Measurements from ENCODE around the gene GALNT3.

GALNT3 gene

DNA sequence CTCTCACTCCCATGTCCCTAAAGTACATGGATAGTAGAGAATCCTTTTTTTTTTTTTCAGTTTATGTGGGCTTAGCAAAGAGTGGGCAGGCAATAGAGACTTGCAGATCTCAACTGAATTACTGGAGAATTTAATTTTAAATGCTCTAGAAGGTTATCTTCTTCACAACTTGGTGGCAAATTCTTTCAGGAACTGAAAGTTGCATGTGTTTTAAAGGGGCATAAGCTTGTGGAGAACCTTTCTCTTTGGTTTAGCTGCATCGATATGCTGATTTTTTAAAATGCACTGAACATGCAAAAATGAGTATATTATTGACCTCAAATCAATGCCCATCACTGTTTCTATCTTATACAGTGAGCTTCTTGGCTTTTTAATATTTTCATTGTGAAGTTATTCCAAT is 24.9 kb upstream of the GALNT3 start:
- Histone ChIP-seq H3K4me1 (ENCODE audit: control insufficient read depth, insufficient read depth, low read length) (peaks cover 20% of the 10 kb centered on the region), H3K27me3 (ENCODE audit: control insufficient read depth, insufficient read depth, low read length) (no peaks in the 10 kb centered on the region), H3K9me3 (ENCODE audit: control insufficient read depth, insufficient read depth, low read length) (no peaks in the 10 kb centered on the region), H3K4me3 (ENCODE audit: low read depth, low read length) (no peak overlapping the region), H3K9ac (ENCODE audit: low read depth, low read length) (no peak overlapping the region), H3K27ac (ENCODE audit: low read depth, low read length) (no peak overlapping the region), H3K36me3 (ENCODE audit: control insufficient read depth, insufficient read depth, low read length) (no peaks in the 10 kb centered on the region)

DNA sequence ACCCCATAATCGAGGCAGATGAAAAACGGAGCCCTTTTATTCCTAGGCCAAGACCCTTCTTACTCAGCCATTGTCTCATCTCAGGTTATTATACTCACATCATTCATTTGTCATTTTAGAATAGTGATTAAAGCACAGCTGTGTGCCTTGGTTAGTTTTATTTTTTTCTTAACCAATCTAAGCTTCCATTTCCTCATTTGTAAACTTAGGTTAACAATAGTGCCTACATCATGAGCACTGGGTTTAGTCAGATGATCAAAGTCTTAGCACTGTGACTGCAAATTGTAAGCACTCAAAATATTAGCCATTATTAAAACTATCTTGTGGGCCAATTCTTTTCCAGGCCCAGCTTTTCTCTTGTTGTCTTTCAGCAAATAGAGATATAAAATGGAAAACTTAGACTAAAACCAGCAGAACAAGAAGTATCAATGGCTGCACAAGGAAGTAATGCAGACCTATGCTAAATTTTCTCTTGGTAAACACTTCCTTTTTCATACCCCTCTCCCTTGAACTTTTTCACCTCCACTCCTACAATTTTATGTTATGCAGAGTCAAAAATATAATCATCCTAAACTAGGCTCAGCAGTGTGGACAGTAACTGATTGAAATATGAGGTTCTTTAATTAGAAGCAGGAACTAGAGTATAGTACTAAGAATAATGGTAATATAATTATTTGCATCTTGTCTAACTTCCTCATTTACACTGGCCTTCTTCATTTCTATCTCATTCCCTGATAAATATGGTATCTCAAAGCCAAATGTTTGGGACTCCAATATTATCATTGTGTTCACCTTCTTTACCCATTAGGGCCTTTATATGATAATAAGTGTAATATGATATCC is 21.5 kb upstream of the GALNT3 start:
- H3K27me3 ChIP-seq (ENCODE audit: control insufficient read depth, insufficient read depth, low read length): no peaks in the 10 kb centered on the region
- H3K9ac ChIP-seq (ENCODE audit: low read depth, low read length): no peak overlapping the region
- no peaks in the 10 kb centered on the region for H3K36me3 ChIP-seq (ENCODE audit: control insufficient read depth, insufficient read depth, low read length)
- H3K9me3 ChIP-seq (ENCODE audit: control insufficient read depth, insufficient read depth, low read length): no peaks in the 10 kb centered on the region
- peaks cover 16% of the 10 kb centered on the region for H3K4me1 ChIP-seq (ENCODE audit: control insufficient read depth, insufficient read depth, low read length)
- no peak overlapping the region for H3K4me3 ChIP-seq (ENCODE audit: low read depth, low read length)
- H3K27ac ChIP-seq (ENCODE audit: low read depth, low read length): no peak overlapping the region

- H3K9me3 ChIP-seq (ENCODE audit: control insufficient read depth, insufficient read depth, low read length): no peaks in the 10 kb centered on the region
- H3K9ac ChIP-seq (ENCODE audit: low read depth, low read length): no peak overlapping the region
- no peak overlapping the region for H3K27ac ChIP-seq (ENCODE audit: low read depth, low read length)
Measured at GRCh38 chr2:165814473-165814872, 20.4 kb upstream of the GALNT3 start.

DNA sequence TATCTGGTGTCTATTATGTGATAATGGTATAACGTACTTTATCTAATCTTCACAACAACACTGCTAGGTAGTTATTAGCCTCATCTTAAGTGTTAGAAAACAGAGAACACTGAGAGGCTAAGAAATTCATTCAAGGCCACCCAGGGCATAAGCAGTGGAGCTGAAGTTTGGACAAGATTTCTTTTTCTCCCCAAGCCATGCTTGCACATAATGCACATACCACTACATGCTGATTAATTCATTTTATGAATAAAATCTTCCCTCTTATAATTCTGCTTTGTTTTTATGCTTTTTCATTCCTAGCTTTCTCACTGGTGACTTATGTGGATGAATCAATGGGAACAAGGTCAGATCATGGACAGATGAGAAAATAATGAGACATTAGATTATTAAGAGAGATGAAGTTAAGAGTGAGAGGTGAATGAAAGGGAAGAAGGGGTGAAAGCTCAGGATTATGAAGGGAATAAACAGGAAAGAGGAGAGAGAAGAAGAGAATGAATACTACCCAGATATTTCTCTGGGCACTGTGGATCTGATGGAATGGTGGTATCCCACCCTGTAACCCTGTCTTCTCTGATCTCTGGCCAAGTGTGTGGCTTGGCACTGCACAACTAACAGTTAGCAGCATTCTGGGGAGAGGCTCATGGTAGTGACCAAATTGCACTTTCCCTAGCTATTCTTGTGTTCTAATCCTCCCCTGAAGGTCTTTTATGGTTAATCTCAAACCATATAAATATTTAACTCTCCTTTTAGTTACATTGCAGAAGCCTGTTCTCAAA is 17.7 kb upstream of the GALNT3 start:
- H3K27ac ChIP-seq (ENCODE audit: low read depth, low read length): no peak overlapping the region
- no peaks in the 10 kb centered on the region for H3K36me3 ChIP-seq (ENCODE audit: control insufficient read depth, insufficient read depth, low read length)
- H3K9me3 ChIP-seq (ENCODE audit: control insufficient read depth, insufficient read depth, low read length): no peaks in the 10 kb centered on the region
- H3K9ac ChIP-seq (ENCODE audit: low read depth, low read length): no peak overlapping the region
- H3K4me3 ChIP-seq (ENCODE audit: low read depth, low read length): no peak overlapping the region
- no peaks in the 10 kb centered on the region for H3K27me3 ChIP-seq (ENCODE audit: control insufficient read depth, insufficient read depth, low read length)
- peaks cover 9% of the 10 kb centered on the region for H3K4me1 ChIP-seq (ENCODE audit: control insufficient read depth, insufficient read depth, low read length)

More at GRCh38 chr2:165814473-165814872, 20.4 kb upstream of the GALNT3 start:
- Histone ChIP-seq H3K4me3 (ENCODE audit: low read depth, low read length) (no peak overlapping the region), H3K4me1 (ENCODE audit: control insufficient read depth, insufficient read depth, low read length) (peaks cover 9% of the 10 kb centered on the region), H3K27me3 (ENCODE audit: control insufficient read depth, insufficient read depth, low read length) (no peaks in the 10 kb centered on the region), H3K36me3 (ENCODE audit: control insufficient read depth, insufficient read depth, low read length) (no peaks in the 10 kb centered on the region)

GRCh38 chr2:165810418-165810817 is 16.4 kb upstream of the GALNT3 start:
- Histone ChIP-seq H3K36me3 (ENCODE audit: control insufficient read depth, insufficient read depth, low read length) (no peaks in the 10 kb centered on the region), H3K9ac (ENCODE audit: low read depth, low read length) (no peak overlapping the region), H3K27me3 (ENCODE audit: control insufficient read depth, insufficient read depth, low read length) (no peaks in the 10 kb centered on the region), H3K9me3 (ENCODE audit: control insufficient read depth, insufficient read depth, low read length) (no peaks in the 10 kb centered on the region), H3K4me1 (ENCODE audit: control insufficient read depth, insufficient read depth, low read length) (peaks cover 2% of the 10 kb centered on the region), H3K27ac (ENCODE audit: low read depth, low read length) (no peak overlapping the region), H3K4me3 (ENCODE audit: low read depth, low read length) (no peak overlapping the region)

- Histone ChIP-seq H3K36me3 (ENCODE audit: control insufficient read depth, insufficient read depth, low read length) (peaks cover 4% of the 10 kb centered on the region; the same call in 1 of the 2 replicates), H3K4me3 (ENCODE audit: low read depth, low read length) (no peak overlapping the region), H3K9me3 (ENCODE audit: control insufficient read depth, insufficient read depth, low read length) (no peaks in the 10 kb centered on the region), H3K4me1 (ENCODE audit: control insufficient read depth, insufficient read depth, low read length) (no peaks in the 10 kb centered on the region), H3K27me3 (ENCODE audit: control insufficient read depth, insufficient read depth, low read length) (no peaks in the 10 kb centered on the region), H3K9ac (ENCODE audit: low read depth, low read length) (no peak overlapping the region), H3K27ac (ENCODE audit: low read depth, low read length) (no peak overlapping the region)
Measured at GRCh38 chr2:165804719-165805118, 10.7 kb upstream of the GALNT3 start.

DNA sequence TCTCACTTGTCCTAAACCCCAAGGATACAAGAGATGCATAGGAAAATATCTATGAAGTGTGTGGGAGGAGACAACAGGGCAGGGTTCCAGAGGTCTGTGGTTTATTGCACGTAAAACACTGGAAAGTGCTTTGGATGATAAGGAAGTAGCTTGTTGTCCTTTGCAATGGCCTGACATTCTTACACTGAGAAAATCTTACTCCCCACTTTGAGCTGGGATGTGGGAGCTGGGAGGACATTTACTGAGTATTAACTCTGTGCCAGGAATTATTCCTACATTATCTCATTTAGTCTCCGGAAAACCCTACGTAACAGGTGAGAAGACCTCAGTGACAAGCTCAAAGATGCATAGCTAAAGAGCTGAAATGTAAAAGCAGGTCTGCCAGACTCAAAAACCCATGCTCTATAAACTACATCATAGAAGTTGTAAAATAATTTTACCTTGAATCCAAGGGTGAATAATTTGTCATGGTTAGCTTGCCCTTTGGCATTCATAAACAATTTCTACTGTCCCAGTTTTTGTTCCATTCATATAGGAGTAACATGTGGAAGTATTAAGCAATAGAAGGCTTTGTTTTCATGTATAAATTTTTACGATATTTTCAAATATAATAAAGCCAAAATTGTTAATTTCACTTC is 9.2 kb upstream of the GALNT3 start:
- Histone ChIP-seq H3K9me3 (ENCODE audit: control insufficient read depth, insufficient read depth, low read length) (no peaks in the 10 kb centered on the region), H3K4me3 (ENCODE audit: low read depth, low read length) (no peak overlapping the region), H3K9ac (ENCODE audit: low read depth, low read length) (no peak overlapping the region), H3K36me3 (ENCODE audit: control insufficient read depth, insufficient read depth, low read length) (peaks cover 4% of the 10 kb centered on the region; the same call in 1 of the 2 replicates), H3K4me1 (ENCODE audit: control insufficient read depth, insufficient read depth, low read length) (peaks cover 2% of the 10 kb centered on the region; the same call in 1 of the 2 replicates), H3K27ac (ENCODE audit: low read depth, low read length) (no peak overlapping the region), H3K27me3 (ENCODE audit: control insufficient read depth, insufficient read depth, low read length) (no peaks in the 10 kb centered on the region)

DNA sequence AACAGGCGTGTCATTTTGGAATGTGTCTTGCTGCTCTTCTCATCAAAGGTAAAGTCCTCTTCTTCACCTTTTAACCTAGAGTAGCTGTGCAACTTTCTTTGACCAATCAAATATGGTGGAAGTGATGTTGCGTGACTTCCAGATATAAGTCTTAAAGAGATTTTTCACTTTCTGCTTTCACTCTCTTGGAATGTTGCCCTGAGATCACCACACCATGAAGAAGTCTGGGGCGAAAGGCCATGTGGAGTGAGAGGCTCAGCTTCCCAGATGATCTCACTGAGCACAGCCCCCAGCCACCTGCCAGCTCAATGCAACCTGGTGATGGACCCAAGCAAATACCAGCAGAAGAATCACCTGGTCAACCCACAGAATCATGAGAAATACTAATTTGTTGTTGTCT is 7.1 kb upstream of the GALNT3 start:
- H3K27ac ChIP-seq (ENCODE audit: low read depth, low read length): no peak overlapping the region
- H3K4me3 ChIP-seq (ENCODE audit: low read depth, low read length): no peak overlapping the region
- no peaks in the 10 kb centered on the region for H3K27me3 ChIP-seq (ENCODE audit: control insufficient read depth, insufficient read depth, low read length)
- H3K9ac ChIP-seq (ENCODE audit: low read depth, low read length): no peak overlapping the region
- H3K36me3 ChIP-seq (ENCODE audit: control insufficient read depth, insufficient read depth, low read length): peaks cover 4% of the 10 kb centered on the region; the same call in 1 of the 2 replicates
- no peaks in the 10 kb centered on the region for H3K9me3 ChIP-seq (ENCODE audit: control insufficient read depth, insufficient read depth, low read length)
- peaks cover 23% of the 10 kb centered on the region for H3K4me1 ChIP-seq (ENCODE audit: control insufficient read depth, insufficient read depth, low read length)

GRCh38 chr2:165796819-165797530 is 2.9 kb upstream of the GALNT3 start:
- peaks cover 4% of the 10 kb centered on the region; the same call in 1 of the 2 replicates for H3K36me3 ChIP-seq (ENCODE audit: control insufficient read depth, insufficient read depth, low read length)
- H3K9me3 ChIP-seq (ENCODE audit: control insufficient read depth, insufficient read depth, low read length): no peaks in the 10 kb centered on the region
- H3K27ac ChIP-seq (ENCODE audit: low read depth, low read length): peak overlapping the region; percentile 56
- H3K27me3 ChIP-seq (ENCODE audit: control insufficient read depth, insufficient read depth, low read length): no peaks in the 10 kb centered on the region
- peak overlapping the region; percentile 41 for H3K4me3 ChIP-seq (ENCODE audit: low read depth, low read length)
- no peak overlapping the region for H3K9ac ChIP-seq (ENCODE audit: low read depth, low read length)
- peaks cover 43% of the 10 kb centered on the region for H3K4me1 ChIP-seq (ENCODE audit: control insufficient read depth, insufficient read depth, low read length)

- 0 out of 2 replicates have a peak, but pooled peaks cover 7% of the 10 kb centered on the region for H3K36me3 ChIP-seq (ENCODE audit: control insufficient read depth, insufficient read depth, low read length)
- H3K9me3 ChIP-seq (ENCODE audit: control insufficient read depth, insufficient read depth, low read length): no peaks in the 10 kb centered on the region
- no peaks in the 10 kb centered on the region for H3K27me3 ChIP-seq (ENCODE audit: control insufficient read depth, insufficient read depth, low read length)
- H3K9ac ChIP-seq (ENCODE audit: low read depth, low read length): no peak overlapping the region
- H3K27ac ChIP-seq (ENCODE audit: low read depth, low read length): no peak overlapping the region
- peak overlapping the region; percentile 84 for H3K4me3 ChIP-seq (ENCODE audit: low read depth, low read length)
- H3K4me1 ChIP-seq (ENCODE audit: control insufficient read depth, insufficient read depth, low read length): peaks cover 51% of the 10 kb centered on the region
Measured at GRCh38 chr2:165796129-165796528, 2.1 kb upstream of the GALNT3 start.
